Prostate gland (tissue), 2 donors: ENCODE measurements around the gene CR2. TPM values are rescaled to one million over a fixed set of nuclear protein-coding genes. Genes with fewer than 3 reads are reported as not detected.

Experiments
- DNase-seq: peaks from one replicate; pipeline ENCODE4 v3.0.0-alpha.2; 2019; ENCODE audit warnings: low spot score
- H3K27ac ChIP-seq, 2 donors: fragments of 200-600 bp; sonication (generic); 2 replicates each; pipeline ENCODE4 v1.5.1; 2017 to 2019
- H3K27me3 ChIP-seq: fragments of 200-600 bp; sonication (generic); replicated peaks from 2 replicates; pipeline ENCODE4 v1.5.1; 2019; ENCODE audit not compliant: insufficient read depth
- H3K36me3 ChIP-seq, 2 donors: fragments of 200-600 bp; sonication (generic); 1 replicate in 1 of 2; 2 replicates in 1 of 2; pipeline versions ENCODE4 v1.5.1 to v1.8.1; 2017 to 2019
- H3K4me1 ChIP-seq: fragments of 200-600 bp; sonication (generic); replicated peaks from 2 replicates; pipeline ENCODE4 v1.5.1; 2019
- H3K4me3 ChIP-seq, 2 donors: fragments of 200-600 bp; sonication (generic); 2 replicates each; pipeline ENCODE4 v1.5.1; 2017 to 2019
- H3K9me3 ChIP-seq: fragments of 200-600 bp; sonication (generic); 2 replicates; pipeline ENCODE4 v1.5.1; 2017
- POLR2A ChIP-seq: fragments of 450-650 bp; IDR thresholded peaks from one replicate; pipeline ENCODE4 v1.6.1; 2016; ENCODE audit warnings: antibody characterized with exemption, mild to moderate bottlenecking
- POLR2AphosphoS5 ChIP-seq: sonication (generic); formaldehyde crosslinking; IDR thresholded peaks from one replicate; pipeline ENCODE4 v1.6.1; 2017; ENCODE audit warnings: antibody characterized with exemption
- WGBS: methylation state at CpG from one replicate; pipeline ENCODE4 v1.1.5; 2018; 5-methylcytosine and 5-hydroxymethylcytosine counted together
- intact Hi-C: fragments of 100-400 bp; cut with DNase I; formaldehyde crosslinking; loops from one replicate; pipeline ENCODE4 v1.14.2; 2022
- total RNA-seq, 2 donors: library from RNA; depleted of rRNA; stranded (reverse); fragments of >200 nt; gene quantifications; one replicate each; pipeline ENCODE4 v1.1.0, GENCODE V29; 2016
- TF ChIP-seq, protein P1 (sequence below), 4 experiments: fragments of 200-600 bp in 2 of 4; fragments of 450-650 bp in 2 of 4; sonication (generic) in 2 of 4; IDR thresholded peaks; 1 replicate in 3 of 4; 2 replicates in 1 of 4; pipeline ENCODE4 v1.5.1; 2016 to 2019; ENCODE audit warnings: antibody characterized with exemption in 4 of 4, mild to moderate bottlenecking in 2 of 4, moderate library complexity in 2 of 4

Gene CR2
- total RNA-seq, 2 donors from 2014 or later, result 0.51 TPM; not detected in 1

DNA sequence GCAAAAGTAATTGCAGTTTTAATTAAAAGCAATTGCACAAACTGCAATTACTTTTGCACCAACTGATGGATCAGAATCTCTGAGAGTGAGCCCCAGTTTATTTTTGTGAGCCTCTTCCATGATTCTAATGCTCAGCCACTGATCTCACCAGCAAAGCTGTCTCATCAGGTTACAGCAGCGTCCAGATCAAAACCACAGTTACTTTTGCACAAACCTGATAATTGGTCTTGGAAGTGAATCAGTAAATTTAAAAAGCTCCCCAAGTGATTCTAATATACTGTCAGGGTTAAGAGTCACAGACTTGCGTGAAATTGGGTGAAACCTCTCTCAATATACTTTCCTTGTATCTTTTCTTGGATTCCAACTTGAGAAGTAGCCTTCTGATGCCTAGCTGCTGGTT is 13.5 kb upstream of the CR2 start:
- TF ChIP-seq POLR2A, result no peak
- no peak for TF ChIP-seq POLR2AphosphoS5
- DNase-seq, result no peak
- Histone ChIP-seq H3K27ac (no peak overlapping the region), H3K4me1 (no peaks in the 10 kb centered on the region), H3K9me3 (no peaks in the 10 kb centered on the region), H3K27me3 (no peaks in the 10 kb centered on the region), H3K36me3 (no peaks in the 10 kb centered on the region), H3K4me3 (no peak overlapping the region)
- intact Hi-C loops, result no loop called here
- 81% methylated on average over 2 of the region's 2 CpGs for WGBS

DNA sequence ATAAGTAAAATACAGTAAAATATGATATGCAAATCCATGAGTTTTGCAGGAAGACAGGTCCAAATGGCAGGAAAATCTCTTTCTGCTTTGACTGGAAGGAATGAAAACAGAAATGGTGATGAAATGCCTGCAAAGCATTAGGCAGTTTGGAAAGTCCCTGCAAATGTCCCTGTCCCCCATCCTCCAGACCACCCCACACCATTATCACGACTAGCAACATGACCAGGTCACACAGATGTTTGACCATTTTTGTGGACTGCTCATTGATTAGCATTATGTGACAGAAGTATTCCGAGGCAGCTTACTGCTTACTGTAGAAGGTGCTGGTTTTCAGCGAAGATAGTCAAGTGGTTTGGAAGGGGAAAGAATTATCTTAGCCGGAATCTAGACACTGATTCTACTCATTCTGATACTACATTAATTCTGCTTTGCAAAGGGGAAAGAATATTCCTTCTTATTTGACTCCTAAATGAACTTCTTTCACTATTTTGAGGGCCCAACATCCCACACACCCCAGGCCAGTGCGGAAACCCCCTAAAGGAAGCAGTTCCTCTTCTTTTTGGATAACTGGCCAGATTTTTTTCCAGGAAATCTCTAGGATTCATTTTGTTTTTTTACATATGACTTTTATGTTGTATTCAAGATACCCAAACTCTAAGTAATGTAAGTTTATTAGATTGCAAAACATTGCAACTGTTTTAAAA is 9.5 kb upstream of the CR2 start:
- Histone ChIP-seq H3K9me3 (no peaks in the 10 kb centered on the region), H3K4me1 (no peaks in the 10 kb centered on the region), H3K36me3 (no peaks in the 10 kb centered on the region), H3K4me3 (no peak overlapping the region), H3K27ac (no peak overlapping the region), H3K27me3 (no peaks in the 10 kb centered on the region)
- WGBS, result 82% methylated on average over 5 of the region's 5 CpGs
- intact Hi-C loops, result no loop called here
- DNase-seq, result no peak
- TF ChIP-seq POLR2A (no peak), POLR2AphosphoS5 (no peak)
- TF ChIP-seq, protein P1, sequence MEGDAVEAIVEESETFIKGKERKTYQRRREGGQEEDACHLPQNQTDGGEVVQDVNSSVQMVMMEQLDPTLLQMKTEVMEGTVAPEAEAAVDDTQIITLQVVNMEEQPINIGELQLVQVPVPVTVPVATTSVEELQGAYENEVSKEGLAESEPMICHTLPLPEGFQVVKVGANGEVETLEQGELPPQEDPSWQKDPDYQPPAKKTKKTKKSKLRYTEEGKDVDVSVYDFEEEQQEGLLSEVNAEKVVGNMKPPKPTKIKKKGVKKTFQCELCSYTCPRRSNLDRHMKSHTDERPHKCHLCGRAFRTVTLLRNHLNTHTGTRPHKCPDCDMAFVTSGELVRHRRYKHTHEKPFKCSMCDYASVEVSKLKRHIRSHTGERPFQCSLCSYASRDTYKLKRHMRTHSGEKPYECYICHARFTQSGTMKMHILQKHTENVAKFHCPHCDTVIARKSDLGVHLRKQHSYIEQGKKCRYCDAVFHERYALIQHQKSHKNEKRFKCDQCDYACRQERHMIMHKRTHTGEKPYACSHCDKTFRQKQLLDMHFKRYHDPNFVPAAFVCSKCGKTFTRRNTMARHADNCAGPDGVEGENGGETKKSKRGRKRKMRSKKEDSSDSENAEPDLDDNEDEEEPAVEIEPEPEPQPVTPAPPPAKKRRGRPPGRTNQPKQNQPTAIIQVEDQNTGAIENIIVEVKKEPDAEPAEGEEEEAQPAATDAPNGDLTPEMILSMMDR (IDR thresholded peaks at IDR 0.05), result no peak

DNA sequence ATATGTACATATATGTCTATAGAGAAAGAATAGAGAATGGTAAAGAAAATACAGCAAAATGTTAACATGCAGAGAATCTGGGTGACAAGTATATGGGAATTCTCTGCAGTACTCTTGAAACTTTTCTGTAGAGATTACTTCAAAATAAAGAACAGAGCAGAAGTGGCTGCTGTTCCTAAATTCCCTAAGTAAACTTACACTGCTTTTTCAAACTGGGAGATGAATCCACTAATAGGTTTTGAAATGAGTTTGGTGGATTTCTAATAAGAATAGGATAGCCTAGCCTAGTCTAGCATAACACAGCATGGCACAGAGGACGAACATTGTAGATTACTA is 450 bp upstream of the CR2 start:
- H3K27ac ChIP-seq, result no peak overlapping the region
- H3K9me3 ChIP-seq, result no peaks in the 10 kb centered on the region
- TF ChIP-seq, protein P1 (IDR thresholded peaks at IDR 0.05), result no peak
- no peak for TF ChIP-seq POLR2AphosphoS5
- intact Hi-C loops, result no loop called here
- H3K36me3 ChIP-seq, result no peaks in the 10 kb centered on the region
- 15% methylated on average over 1 of the region's 1 CpG for WGBS
- no peaks in the 10 kb centered on the region for H3K27me3 ChIP-seq
- no peak for DNase-seq
- no peaks in the 10 kb centered on the region for H3K4me1 ChIP-seq
- H3K4me3 ChIP-seq, result no peak overlapping the region

DNA sequence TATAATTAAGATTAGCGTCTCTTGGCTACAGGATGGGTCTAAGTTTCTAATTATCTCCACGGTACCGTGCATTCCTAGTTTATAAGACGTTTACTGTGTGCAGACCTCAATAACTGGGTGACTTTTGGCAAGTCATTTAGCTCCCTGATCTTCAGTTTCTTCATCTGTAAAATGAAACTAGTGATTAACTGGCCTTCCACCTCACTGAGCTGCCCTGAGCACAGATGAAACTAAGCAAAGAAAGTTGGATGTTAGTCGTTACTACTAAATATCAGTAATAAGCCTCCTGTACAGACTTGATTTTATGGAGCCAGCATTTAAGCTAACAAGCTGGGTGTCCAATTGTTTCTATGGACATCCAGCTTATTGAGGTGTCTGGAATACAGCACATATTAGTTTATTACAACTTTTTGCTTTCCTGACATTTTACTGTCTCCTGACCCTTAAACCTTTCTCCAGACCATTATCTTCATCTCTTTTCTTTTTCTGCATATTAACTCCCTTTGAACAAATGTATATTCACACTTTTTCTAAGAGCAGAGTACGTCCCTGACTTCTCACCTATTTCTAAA is 1.1 kb downstream of the CR2 start:
- no peak for DNase-seq
- H3K4me3 ChIP-seq, result no peak overlapping the region
- H3K9me3 ChIP-seq, result no peaks in the 10 kb centered on the region
- H3K27me3 ChIP-seq, result no peaks in the 10 kb centered on the region
- 21% methylated on average over 6 of the region's 6 CpGs for WGBS
- no peak overlapping the region for H3K27ac ChIP-seq
- no peaks in the 10 kb centered on the region for H3K4me1 ChIP-seq
- TF ChIP-seq, protein P1 (IDR thresholded peaks at IDR 0.05), result no peak
- TF ChIP-seq POLR2AphosphoS5, result no peak
- H3K36me3 ChIP-seq, result no peaks in the 10 kb centered on the region
- intact Hi-C loops, result no loop called here

DNA sequence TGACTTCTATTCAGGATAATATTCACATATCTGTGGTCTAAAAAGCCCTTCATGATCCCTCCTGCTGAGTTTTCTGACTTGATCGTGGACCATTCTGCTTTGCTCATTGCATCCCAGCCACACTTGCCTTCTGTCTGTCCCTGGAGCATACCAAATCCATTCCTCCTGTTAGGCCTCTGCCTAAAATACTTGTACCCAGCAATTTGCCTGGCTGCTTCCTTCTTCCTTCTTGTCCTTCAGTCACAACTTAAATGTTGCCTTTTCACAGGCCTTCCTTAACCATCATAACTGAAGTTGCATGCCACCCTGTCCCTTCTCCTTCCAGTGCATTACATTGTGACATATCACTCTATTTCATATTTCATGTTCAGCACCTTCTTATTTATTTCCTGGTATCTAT is 4.3 kb downstream of the CR2 start:
- TF ChIP-seq POLR2A, result no peak
- TF ChIP-seq, protein P1 (IDR thresholded peaks at IDR 0.05), result no peak
- TF ChIP-seq POLR2AphosphoS5, result no peak
- Histone ChIP-seq H3K4me3 (no peak overlapping the region), H3K27ac (no peak overlapping the region), H3K27me3 (no peaks in the 10 kb centered on the region), H3K36me3 (no peaks in the 10 kb centered on the region), H3K9me3 (no peaks in the 10 kb centered on the region), H3K4me1 (no peaks in the 10 kb centered on the region)
- intact Hi-C loops, result no loop called here
- no peak for DNase-seq
- WGBS, result 91% methylated on average over 1 of the region's 1 CpG
